Keratinocyte (primary cell): ENCODE results near the gene MATK. TPM values are rescaled to one million over a fixed set of nuclear protein-coding genes. Genes with fewer than 3 reads are reported as not detected.

Experiments
- DNase-seq: peaks from one replicate; pipeline ENCODE4 v3.0.0-alpha.2; 2011; ENCODE audit warnings: low read depth, missing footprints, low spot score
- FAIRE-seq: peaks from 2 replicates; lab custom pipeline; 2011; peaks lifted over from hg19 to GRCh38; lab: Jason Lieb, UNC
- H2AFZ ChIP-seq: 2 replicates; pipeline ENCODE4 v1.6.0; 2012; ENCODE audit warnings: low read length, control low read depth, inconsistent platforms; ENCODE audit not compliant: control insufficient read depth
- H3K27ac ChIP-seq: 2 replicates; pipeline ENCODE4 v1.5.1; 2011; ENCODE audit warnings: low read length; ENCODE audit not compliant: control insufficient read depth, insufficient read depth
- H3K27me3 ChIP-seq: 3 replicates; pipeline ENCODE4 v1.6.0; 2011; ENCODE audit warnings: low read length; ENCODE audit not compliant: control insufficient read depth, insufficient read depth; ENCODE audit errors: extremely low read depth
- H3K36me3 ChIP-seq, 2 experiments: 2 replicates in 1 of 2; 3 replicates in 1 of 2; pipeline ENCODE4 v1.5.1; 2011; ENCODE audit warnings: low read length in 2 of 2, mild to moderate bottlenecking in 1 of 2; ENCODE audit not compliant: control insufficient read depth in 2 of 2, insufficient read depth in 2 of 2; ENCODE audit errors: extremely low read depth in 1 of 2
- H3K4me1 ChIP-seq: 3 replicates; pipeline ENCODE4 v1.5.1; 2011; ENCODE audit warnings: low read length; ENCODE audit not compliant: control insufficient read depth, insufficient read depth; ENCODE audit errors: extremely low read depth
- H3K4me2 ChIP-seq: 3 replicates; pipeline ENCODE4 v1.6.0; 2011; ENCODE audit warnings: low read depth, low read length; ENCODE audit not compliant: control insufficient read depth, insufficient read depth; ENCODE audit errors: extremely low read depth
- H3K4me3 ChIP-seq, 3 experiments: fragments of 200-600 bp in 1 of 3; sonication (generic) in 1 of 3; 2 replicates in 2 of 3; 3 replicates in 1 of 3; pipeline ENCODE4 v1.5.1; 2011 to 2016; ENCODE audit warnings: low read length in 3 of 3, mild to moderate bottlenecking in 3 of 3, control low read depth in 2 of 3, inconsistent platforms in 1 of 3, low read depth in 1 of 3, mixed read lengths in 1 of 3, mixed run types in 1 of 3, moderate library complexity in 1 of 3; ENCODE audit not compliant: control insufficient read depth in 2 of 3, insufficient read depth in 2 of 3; ENCODE audit errors: extremely low read depth in 1 of 3
- H3K79me2 ChIP-seq: 2 replicates; pipeline ENCODE4 v1.6.0; 2012; ENCODE audit warnings: low read length; ENCODE audit not compliant: control insufficient read depth, insufficient read depth
- H3K9ac ChIP-seq: 3 replicates; pipeline ENCODE4 v1.6.0; 2011; ENCODE audit warnings: low read length; ENCODE audit not compliant: control insufficient read depth, insufficient read depth; ENCODE audit errors: extremely low read depth
- H3K9me1 ChIP-seq: 3 replicates; pipeline ENCODE4 v1.6.0; 2011; ENCODE audit warnings: low read length; ENCODE audit not compliant: control insufficient read depth, insufficient read depth; ENCODE audit errors: extremely low read depth
- H3K9me3 ChIP-seq: 2 replicates; pipeline ENCODE4 v1.5.1; 2012; ENCODE audit warnings: low read depth, low read length; ENCODE audit not compliant: control insufficient read depth
- H4K20me1 ChIP-seq: 3 replicates; pipeline ENCODE4 v1.6.0; 2011; ENCODE audit warnings: low read length; ENCODE audit not compliant: control insufficient read depth, insufficient read depth; ENCODE audit errors: extremely low read depth
- EZH2 ChIP-seq: IDR thresholded peaks from one replicate; pipeline ENCODE4 v1.6.1; 2012; ENCODE audit warnings: inconsistent platforms, mild to moderate bottlenecking, low read length, moderate library complexity
- dilution Hi-C: fragments of 300-500 bp; cut with MboI; formaldehyde crosslinking; loops from one replicate; pipeline ENCODE4 v1.7.0; 2020; ENCODE audit warnings: low sequenced_read_pairs; ENCODE audit not compliant: extremely low pct_ligation_motif_present
- polyA plus RNA-seq, 5 experiments: library from polyadenylated mRNA; depleted of rRNA in 3 of 5; stranded (reverse) in 3 of 5; stranded (forward) in 1 of 5; unstranded in 1 of 5; fragments of >200 nt; gene quantifications; 1 replicate in 1 of 5; 2 replicates in 3 of 5; 3 replicates in 1 of 5; pipeline versions ENCODE4 v1.2.1 to v1.2.3, GENCODE V29; 2011 to 2012; ENCODE audit warnings: missing spikeins in 2 of 5, low read depth in 1 of 5, low replicate concordance in 1 of 5
- TF ChIP-seq, protein P1 (sequence below), 3 experiments: IDR thresholded peaks in 1 of 3; conservative IDR thresholded peaks in 1 of 3; optimal IDR thresholded peaks in 1 of 3; 2 replicates in 2 of 3; 3 replicates in 1 of 3; pipeline versions ENCODE3 to v1.5.1; 2011; ENCODE audit warnings: low read length in 3 of 3, mild to moderate bottlenecking in 3 of 3, moderate library complexity in 2 of 3, control low read depth in 1 of 3, inconsistent platforms in 1 of 3; ENCODE audit not compliant: insufficient read depth in 2 of 3; ENCODE audit errors: extremely low read depth in 1 of 3

The MATK gene
- polyA plus RNA-seq, 1 donor (not counting 4 experiments of a cell fraction or from before 2014, with no cell fraction given), result 0.16 TPM

DNA sequence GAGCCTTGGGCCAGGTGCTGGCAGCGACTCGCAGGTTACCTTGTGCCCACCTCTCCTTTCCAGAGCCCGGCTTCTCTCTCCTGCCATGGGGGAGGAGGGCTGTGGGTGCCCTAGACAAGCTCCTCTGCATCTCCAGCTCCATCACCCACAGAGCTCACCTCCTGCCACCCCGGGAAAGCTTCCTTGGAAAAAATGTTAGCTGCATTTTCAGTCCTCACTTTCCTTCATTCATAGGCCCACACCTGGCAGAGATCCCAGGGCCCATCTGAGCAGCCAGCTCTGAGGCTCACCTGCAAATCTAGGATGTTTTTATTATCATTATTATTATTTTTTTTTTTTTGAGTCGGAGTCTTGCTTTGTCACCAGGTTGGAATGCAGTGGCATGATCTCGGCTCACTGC is 45.8 kb upstream of the MATK start:
- dilution Hi-C loops, result no loop called here
- Histone ChIP-seq H3K4me1 (peaks cover 8% of the 10 kb centered on the region), H3K9ac (no peak overlapping the region), H3K9me1 (no peaks in the 10 kb centered on the region), H3K4me3 (no peak overlapping the region), H3K4me2 (no peak overlapping the region), H3K79me2 (no peaks in the 10 kb centered on the region), H3K27me3 (peaks cover 36% of the 10 kb centered on the region), H3K9me3 (no peaks in the 10 kb centered on the region), H2AFZ (no peak overlapping the region), H4K20me1 (no peaks in the 10 kb centered on the region), H3K36me3 (no peaks in the 10 kb centered on the region), H3K27ac (no peak overlapping the region)
- TF ChIP-seq, protein P1, sequence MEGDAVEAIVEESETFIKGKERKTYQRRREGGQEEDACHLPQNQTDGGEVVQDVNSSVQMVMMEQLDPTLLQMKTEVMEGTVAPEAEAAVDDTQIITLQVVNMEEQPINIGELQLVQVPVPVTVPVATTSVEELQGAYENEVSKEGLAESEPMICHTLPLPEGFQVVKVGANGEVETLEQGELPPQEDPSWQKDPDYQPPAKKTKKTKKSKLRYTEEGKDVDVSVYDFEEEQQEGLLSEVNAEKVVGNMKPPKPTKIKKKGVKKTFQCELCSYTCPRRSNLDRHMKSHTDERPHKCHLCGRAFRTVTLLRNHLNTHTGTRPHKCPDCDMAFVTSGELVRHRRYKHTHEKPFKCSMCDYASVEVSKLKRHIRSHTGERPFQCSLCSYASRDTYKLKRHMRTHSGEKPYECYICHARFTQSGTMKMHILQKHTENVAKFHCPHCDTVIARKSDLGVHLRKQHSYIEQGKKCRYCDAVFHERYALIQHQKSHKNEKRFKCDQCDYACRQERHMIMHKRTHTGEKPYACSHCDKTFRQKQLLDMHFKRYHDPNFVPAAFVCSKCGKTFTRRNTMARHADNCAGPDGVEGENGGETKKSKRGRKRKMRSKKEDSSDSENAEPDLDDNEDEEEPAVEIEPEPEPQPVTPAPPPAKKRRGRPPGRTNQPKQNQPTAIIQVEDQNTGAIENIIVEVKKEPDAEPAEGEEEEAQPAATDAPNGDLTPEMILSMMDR (optimal IDR thresholded peaks at IDR 0.05 in 1 of 3, IDR thresholded peaks at IDR 0.05 in 1 of 3, conservative IDR thresholded peaks at IDR 0.05 in 1 of 3; ENCODE audit: extremely low read depth in 1 of 3, insufficient read depth in 2 of 3, low read length in 3 of 3), result no peak
- TF ChIP-seq EZH2, result no peak
- FAIRE-seq (no peak), DNase-seq (no peak)

DNA sequence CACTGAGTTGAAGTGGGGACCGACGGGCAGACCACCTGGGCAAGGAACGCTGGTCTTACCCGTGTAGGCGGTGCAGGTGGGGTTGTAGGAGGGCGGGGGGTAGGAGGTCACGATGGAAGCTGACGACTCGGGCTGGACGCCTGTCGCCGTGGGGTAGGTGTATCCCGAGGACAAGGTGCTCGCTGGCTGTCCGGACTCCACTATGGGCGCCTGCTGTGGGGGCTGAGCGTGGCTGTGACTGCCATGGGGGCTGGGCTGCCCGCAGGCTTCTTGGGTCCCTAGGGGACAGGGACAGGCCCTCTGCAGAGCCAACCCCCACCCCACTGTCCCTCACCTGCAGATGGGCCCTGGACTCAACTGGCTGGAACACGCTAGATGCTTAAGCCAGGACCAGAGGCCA is 45.4 kb upstream of the MATK start:
- dilution Hi-C loops, result no loop called here
- DNase-seq (no peak), FAIRE-seq (no peak)
- Histone ChIP-seq H3K9me1 (no peaks in the 10 kb centered on the region), H3K9ac (no peak overlapping the region), H3K4me3 (no peak overlapping the region), H2AFZ (no peak overlapping the region), H3K27me3 (peaks cover 36% of the 10 kb centered on the region), H3K27ac (no peak overlapping the region), H3K36me3 (no peaks in the 10 kb centered on the region), H4K20me1 (no peaks in the 10 kb centered on the region), H3K9me3 (no peaks in the 10 kb centered on the region), H3K4me1 (peaks cover 8% of the 10 kb centered on the region), H3K4me2 (no peak overlapping the region), H3K79me2 (no peaks in the 10 kb centered on the region)
- TF ChIP-seq, protein P1 (optimal IDR thresholded peaks at IDR 0.05 in 1 of 3, IDR thresholded peaks at IDR 0.05 in 1 of 3, conservative IDR thresholded peaks at IDR 0.05 in 1 of 3; ENCODE audit: extremely low read depth in 1 of 3, insufficient read depth in 2 of 3, low read length in 3 of 3), result no peak
- TF ChIP-seq EZH2, result no peak
